ENCODE data around the gene POTEJ.
"Not testable (repeated sequence)": the region's sequence is repeated elsewhere in the genome, so short reads cannot be mapped to it uniquely, and the experiment has no call there.

POTEJ gene

GRCh38 chr2:130611140-130611539, at the start of gene POTEJ:
Gene POTEJ (plus strand): TSS chr2:130611440. CDS start chr2:130611533, 93 bp downstream.
- POLR2A ChIA-PET; DNase-seq (ENCODE audit: extremely low spot score); CTCF ChIA-PET: not testable (repeated sequence)

DNA sequence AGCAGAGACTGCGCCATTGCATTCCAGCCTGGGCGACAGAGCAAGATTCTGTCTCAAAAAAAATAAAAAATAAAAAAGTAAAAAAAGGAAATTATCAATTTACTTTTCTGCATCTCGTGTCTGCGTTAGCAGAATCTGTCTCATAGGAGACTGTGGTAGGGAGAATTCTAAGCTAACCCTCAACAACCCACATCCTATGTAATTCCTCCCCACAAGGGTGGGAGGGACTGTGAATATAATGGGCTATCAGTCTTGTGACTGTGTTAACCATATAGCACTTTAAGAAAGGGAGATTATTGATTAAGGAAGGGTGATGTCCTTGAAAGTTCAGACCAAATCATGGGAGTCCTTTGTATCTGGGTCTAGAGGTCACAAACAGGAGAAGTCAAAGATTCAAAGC, 45.1 kb upstream of the POTEJ start:
- DNase-seq (ENCODE audit: extremely low spot score); POLR2A ChIA-PET; CTCF ChIA-PET: not testable (repeated sequence)

GRCh38 chr2:130571929-130572328, 39.3 kb upstream of the POTEJ start:
- DNase-seq (ENCODE audit: extremely low spot score); CTCF ChIA-PET; POLR2A ChIA-PET: not testable (repeated sequence)

GRCh38 chr2:130574230-130574629, 37.0 kb upstream of the POTEJ start:
- POLR2A ChIA-PET = not testable (repeated sequence)

DNA sequence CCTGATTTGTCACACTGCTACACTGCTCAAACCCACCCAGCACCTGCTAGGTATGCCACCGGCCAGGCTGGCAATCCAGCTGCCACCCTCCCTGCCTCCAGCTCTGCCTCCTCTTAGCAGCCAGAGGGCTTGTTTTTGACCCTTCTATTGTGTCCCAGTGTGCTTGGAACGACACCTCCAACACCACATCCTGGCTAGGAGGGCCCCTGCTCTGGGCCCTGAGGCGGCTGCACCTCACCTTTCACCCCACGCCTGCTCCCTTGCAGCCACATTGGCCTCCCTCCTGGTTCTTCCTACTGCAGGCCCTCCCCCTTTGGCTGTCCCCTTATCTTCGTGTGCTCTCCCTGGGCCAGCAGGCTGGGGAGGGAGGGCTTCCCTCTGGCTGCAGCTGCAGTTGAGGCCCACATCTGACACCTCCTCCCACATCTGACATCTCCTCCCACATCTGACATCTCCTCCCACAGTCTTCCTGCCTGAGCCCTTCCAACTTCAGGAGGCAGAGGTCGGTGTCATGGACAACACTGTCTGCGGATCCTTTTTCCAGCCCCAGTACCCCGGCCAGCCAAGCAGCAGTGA, 34.9 kb upstream of the POTEJ start:
- POLR2A ChIA-PET; CTCF ChIA-PET; DNase-seq (ENCODE audit: extremely low spot score): not testable (repeated sequence)

More at GRCh38 chr2:130574230-130574629, 37.0 kb upstream of the POTEJ start:
- CTCF ChIA-PET; DNase-seq (ENCODE audit: extremely low spot score): not testable (repeated sequence)

DNA sequence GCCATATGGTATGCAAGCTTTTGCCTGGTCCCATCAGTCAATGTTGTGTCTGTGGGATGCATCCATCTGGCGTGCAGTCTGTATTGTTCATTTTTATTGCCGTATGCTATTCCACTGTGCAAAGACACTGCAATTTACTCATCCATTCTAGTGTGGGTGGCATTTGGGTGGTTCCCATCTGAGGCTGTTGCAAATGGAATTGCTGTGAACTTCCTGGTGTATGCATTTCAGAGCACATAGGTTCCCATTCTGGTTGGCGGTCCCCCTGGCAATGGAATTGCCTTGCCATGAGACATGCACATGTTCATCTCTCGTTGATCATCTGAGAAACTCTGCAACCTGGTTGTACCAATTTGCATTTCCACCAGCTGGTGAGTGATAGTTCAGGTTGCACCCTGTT, 33.7 kb upstream of the POTEJ start:
- POLR2A ChIA-PET; DNase-seq (ENCODE audit: extremely low spot score); CTCF ChIA-PET: not testable (repeated sequence)

DNA sequence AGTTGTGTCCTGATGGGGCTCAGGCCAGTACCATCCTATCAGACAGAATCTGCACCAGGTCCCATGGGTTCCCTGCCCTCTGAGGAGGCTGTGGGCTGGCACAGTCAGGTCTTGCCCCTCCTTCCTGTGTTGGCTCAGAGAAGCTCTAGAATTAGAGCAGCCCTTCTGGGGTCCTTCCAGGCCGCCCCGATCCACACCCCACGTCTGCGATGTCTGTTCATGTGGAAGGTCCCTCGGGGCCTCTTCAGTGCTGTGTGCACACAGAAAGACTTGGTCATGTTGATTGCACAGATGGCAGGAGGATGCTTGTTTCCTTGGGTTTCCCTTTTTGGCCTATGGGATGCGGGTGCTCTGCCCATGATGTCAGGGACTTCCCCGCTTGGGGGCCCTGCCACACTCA, 32.1 kb upstream of the POTEJ start:
- CTCF ChIA-PET = not testable (repeated sequence)

GRCh38 chr2:130581491-130581890, 29.7 kb upstream of the POTEJ start:
- CTCF ChIA-PET; DNase-seq (ENCODE audit: extremely low spot score); POLR2A ChIA-PET: not testable (repeated sequence)

More for the DNA sequence above, 32.1 kb upstream of the POTEJ start:
- POLR2A ChIA-PET; DNase-seq (ENCODE audit: extremely low spot score): not testable (repeated sequence)

DNA sequence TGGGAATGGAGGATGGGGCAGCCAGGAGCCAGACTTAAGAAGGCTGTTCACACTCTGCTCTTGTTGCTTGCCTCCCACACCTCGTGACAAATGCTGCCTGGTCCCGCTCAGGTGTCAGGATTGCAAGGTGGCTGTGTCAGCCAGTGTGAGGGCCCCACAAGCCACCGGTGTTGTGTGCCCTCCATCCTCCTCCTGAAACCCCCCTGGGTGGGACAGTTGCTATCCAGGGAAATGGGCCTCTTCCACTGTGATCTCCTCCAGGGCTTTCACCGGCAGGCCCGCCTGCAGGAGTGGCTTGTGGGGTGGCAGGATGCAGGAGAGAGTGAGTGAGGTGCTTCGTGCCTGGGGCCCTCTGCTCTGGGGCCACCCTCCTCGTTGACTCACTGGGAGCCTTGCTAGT, 28.3 kb upstream of the POTEJ start:
- DNase-seq (ENCODE audit: extremely low spot score); POLR2A ChIA-PET; CTCF ChIA-PET: not testable (repeated sequence)

DNA sequence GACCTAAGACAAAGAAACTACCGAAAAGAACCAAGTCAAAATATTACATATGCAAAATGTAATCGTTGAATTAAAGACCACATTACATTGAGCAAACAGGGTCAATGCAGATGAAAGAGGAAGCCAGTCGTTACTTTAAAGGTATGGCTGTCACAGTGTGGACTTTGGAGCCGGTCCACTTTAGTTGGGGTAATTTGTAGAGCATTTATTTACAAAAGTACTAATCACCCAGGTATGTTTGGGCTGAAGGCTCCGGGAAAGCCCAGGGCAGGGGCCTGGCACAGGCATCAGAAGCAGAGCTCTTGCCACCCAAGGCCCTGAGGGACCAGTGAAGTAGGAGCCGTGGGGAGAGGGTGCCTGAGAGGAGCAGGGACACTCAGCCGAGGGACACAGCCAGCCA, 27.7 kb upstream of the POTEJ start:
- POLR2A ChIA-PET; DNase-seq (ENCODE audit: extremely low spot score); CTCF ChIA-PET: not testable (repeated sequence)

GRCh38 chr2:130584726-130585125, 26.5 kb upstream of the POTEJ start:
- POLR2A ChIA-PET; DNase-seq (ENCODE audit: extremely low spot score); CTCF ChIA-PET: not testable (repeated sequence)

GRCh38 chr2:130588688-130589458, 22.4 kb upstream of the POTEJ start:
- CTCF ChIA-PET; POLR2A ChIA-PET; DNase-seq (ENCODE audit: extremely low spot score): not testable (repeated sequence)

- CTCF ChIA-PET; DNase-seq (ENCODE audit: extremely low spot score); POLR2A ChIA-PET: not testable (repeated sequence)
These were observed 20.9 kb upstream of the POTEJ start for GRCh38 chr2:130590170-130590841.

GRCh38 chr2:130590842-130591359, 20.3 kb upstream of the POTEJ start:
- POLR2A ChIA-PET; CTCF ChIA-PET; DNase-seq (ENCODE audit: extremely low spot score): not testable (repeated sequence)

- DNase-seq (ENCODE audit: extremely low spot score); POLR2A ChIA-PET; CTCF ChIA-PET: not testable (repeated sequence)
These were observed 18.3 kb upstream of the POTEJ start for GRCh38 chr2:130592791-130593414.

DNA sequence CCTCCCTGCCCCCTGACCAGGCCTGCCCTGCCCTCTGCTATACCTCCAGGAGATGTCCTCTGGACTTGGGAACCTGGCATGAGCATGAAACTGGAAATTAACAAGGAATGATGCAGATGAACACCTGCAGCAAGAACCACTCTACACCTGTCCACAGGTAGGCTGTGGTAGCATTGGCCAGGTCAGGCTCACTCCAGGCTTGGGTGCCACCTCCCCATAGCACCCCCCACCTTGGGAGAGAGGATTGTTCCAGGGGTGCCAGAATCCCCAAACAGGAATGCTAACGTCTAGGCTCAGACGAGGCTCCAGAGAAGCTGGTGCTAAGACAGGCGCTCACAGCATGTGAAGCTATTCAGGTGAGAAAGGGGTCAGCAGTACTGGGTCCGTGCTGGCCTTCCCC, 17.2 kb upstream of the POTEJ start:
- DNase-seq (ENCODE audit: extremely low spot score); POLR2A ChIA-PET; CTCF ChIA-PET: not testable (repeated sequence)

DNA sequence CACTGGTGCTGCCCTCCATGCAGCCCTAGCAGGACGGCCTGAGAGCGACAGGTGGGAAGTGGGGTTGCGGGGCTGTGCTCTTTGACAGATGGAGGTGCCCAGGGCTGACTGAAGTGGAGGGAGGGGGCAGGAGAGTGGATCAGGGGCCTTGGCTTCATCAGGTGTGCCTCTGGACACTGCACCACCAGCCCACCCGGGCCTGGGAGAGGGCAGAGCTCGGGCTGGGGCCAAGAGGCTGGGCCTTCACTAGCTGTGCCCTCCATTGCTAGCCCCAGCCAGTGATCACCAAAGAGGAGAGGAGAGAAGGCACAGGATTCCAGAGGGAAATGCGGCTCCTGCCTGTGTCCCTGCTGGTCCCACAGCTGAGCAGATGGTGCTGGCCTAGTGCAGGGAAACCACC, 14.5 kb upstream of the POTEJ start:
- CTCF ChIA-PET; DNase-seq (ENCODE audit: extremely low spot score); POLR2A ChIA-PET: not testable (repeated sequence)

GRCh38 chr2:130597994-130598393, 13.2 kb upstream of the POTEJ start:
- POLR2A ChIA-PET; DNase-seq (ENCODE audit: extremely low spot score); CTCF ChIA-PET: not testable (repeated sequence)

- CTCF ChIA-PET; DNase-seq (ENCODE audit: extremely low spot score); POLR2A ChIA-PET: not testable (repeated sequence)
These were observed 12.8 kb upstream of the POTEJ start for GRCh38 chr2:130598463-130598862.
